Measurements from ENCODE around the gene MUC16. TPM values are rescaled to one million over a fixed set of nuclear protein-coding genes. Genes with fewer than 3 reads are reported as not detected.
"Not testable (repeated sequence)": the region's sequence is repeated elsewhere in the genome, so short reads cannot be mapped to it uniquely, and the experiment has no call there.

The MUC16 gene
- under 1 TPM in 3 of 4 donors, not detected in 1; 0.02 to 0.55 (median 0.04) TPM for total RNA-seq

GRCh38 chr19:9009935-9010651 lies at the start of gene MUC16:
Gene MUC16 (minus strand): TSS chr19:9010409.
- 51 to 55% methylated on average over 14 to 19 of the region's 20 CpGs for WGBS, 2 donors
- no peak for TF ChIP-seq POLR2A (IDR thresholded peaks at IDR 0.05)
- no peak for TF ChIP-seq CTCF (IDR thresholded peaks at IDR 0.05)
- intact Hi-C loops (cut with DNase I; ENCODE audit: low total_unique reads), result no loop called here
- no peak within 1 kb of the TSS for H3K4me3 ChIP-seq (ENCODE audit: low read depth, poor library complexity, severe bottlenecking)
- DNase-seq (ENCODE audit: low spot score in 2 of 2), result no peak

- H3K4me3 ChIP-seq (ENCODE audit: low read depth, poor library complexity, severe bottlenecking), result no peak overlapping the region
- TF ChIP-seq POLR2A (IDR thresholded peaks at IDR 0.05), result no peak
- TF ChIP-seq CTCF (IDR thresholded peaks at IDR 0.05), result no peak
- 52 to 57% methylated on average over 12 of the region's 12 CpGs for WGBS, 2 donors
- no peak for DNase-seq (ENCODE audit: low spot score in 2 of 2)
- intact Hi-C loops (cut with DNase I; ENCODE audit: low total_unique reads), result loop anchor here (5.0 kb wide), 1 partner anchor 488 kb away; no protein-coding TSS in a partner anchor
These were observed 48.9 kb upstream of the MUC16 start for GRCh38 chr19:9058905-9059667.

GRCh38 chr19:9057505-9058258 lies 47.5 kb upstream of the MUC16 start:
- no peak overlapping the region for H3K4me3 ChIP-seq (ENCODE audit: low read depth, poor library complexity, severe bottlenecking)
- intact Hi-C loops (cut with DNase I; ENCODE audit: low total_unique reads), result loop anchor here (5.0 kb wide), 1 partner anchor 490 kb away; no protein-coding TSS in a partner anchor
- DNase-seq (ENCODE audit: low spot score in 2 of 2), result no peak
- TF ChIP-seq POLR2A (IDR thresholded peaks at IDR 0.05) (no peak), CTCF (IDR thresholded peaks at IDR 0.05) (no peak)
- 72 to 73% methylated on average over 4 of the region's 4 CpGs for WGBS, 2 donors

GRCh38 chr19:9056131-9056530 lies 45.9 kb upstream of the MUC16 start:
- WGBS, 2 donors, result 91 to 94% methylated on average over 9 of the region's 9 CpGs
- not testable (repeated sequence) for H3K4me3 ChIP-seq (ENCODE audit: low read depth, poor library complexity, severe bottlenecking); DNase-seq (ENCODE audit: low spot score in 2 of 2)
- intact Hi-C loops (cut with DNase I; ENCODE audit: low total_unique reads), result loop anchor here (5.0 kb wide), 1 partner anchor 491 kb away; no protein-coding TSS in a partner anchor

DNA sequence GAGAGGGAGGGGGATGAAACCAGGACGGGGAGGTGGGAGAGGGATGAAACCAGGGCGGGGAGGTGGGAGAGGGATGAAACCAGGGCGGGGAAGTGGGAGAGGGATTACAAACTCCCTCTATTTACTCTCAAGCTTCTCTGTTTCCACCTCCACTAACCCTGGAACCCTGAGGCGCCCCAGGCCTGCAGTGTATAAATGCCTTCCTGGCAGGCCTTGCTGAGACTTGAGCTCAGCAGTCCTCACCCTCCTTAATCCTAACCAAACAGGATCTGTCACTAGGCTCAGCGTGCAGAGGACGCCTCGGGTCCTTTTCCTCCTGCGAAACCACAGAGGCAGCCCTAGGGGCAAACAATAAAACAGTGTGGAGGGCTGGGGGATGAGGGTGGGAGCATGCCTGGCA lies 44.6 kb upstream of the MUC16 start:
- peak in 1 of 2 donors; percentile 17 for DNase-seq (ENCODE audit: low spot score in 2 of 2)
- intact Hi-C loops (cut with DNase I; ENCODE audit: low total_unique reads), result loop anchor here (5.0 kb wide), 1 partner anchor 493 kb away; no protein-coding TSS in a partner anchor
- 19 to 23% methylated on average over 8 of the region's 8 CpGs for WGBS, 2 donors
- TF ChIP-seq POLR2A (IDR thresholded peaks at IDR 0.05), result no peak
- no peak for TF ChIP-seq CTCF (IDR thresholded peaks at IDR 0.05)
- H3K4me3 ChIP-seq (ENCODE audit: low read depth, poor library complexity, severe bottlenecking), result no peak overlapping the region
